SIG-M5 treated with dmso at 0.1 percent for 504 hours (cell line): ENCODE measurements around the gene POMT1.
A peak's percentile ranks its signal among the peaks of the same experiment; 100 is the strongest.
"Not testable (repeated sequence)": the region's sequence is repeated elsewhere in the genome, so short reads cannot be mapped to it uniquely, and the experiment has no call there.

ENCODE experiments used
- DNase-seq: peaks from one replicate; lab custom pipeline; 2025; ENCODE audit not compliant: unreplicated experiment; lab: John Stamatoyannopoulos, UW

POMT1 gene

GRCh38 chr9:131523451-131524435 is 21.0 kb downstream of the POMT1 start:
- no peak for DNase-seq

GRCh38 chr9:131524665-131525315 is 22.1 kb downstream of the POMT1 start:
- no peak for DNase-seq

- DNase-seq: no peak
Observed at GRCh38 chr9:131525643-131526565, 23.2 kb downstream of the POMT1 start.

GRCh38 chr9:131528186-131528585 is 25.5 kb downstream of the POMT1 start:
- no peak for DNase-seq

- DNase-seq: no peak
Observed at GRCh38 chr9:131528886-131529505, 26.3 kb downstream of the POMT1 start.

- no peak for DNase-seq
Observed at GRCh38 chr9:131529597-131530545, 27.2 kb downstream of the POMT1 start.

- peak; percentile 28 for DNase-seq
Observed at GRCh38 chr9:131530546-131530919, 27.8 kb downstream of the POMT1 start.

GRCh38 chr9:131530920-131531832 is 28.5 kb downstream of the POMT1 start, which contains the start of gene UCK1:
Gene UCK1, minus strand, starts transcription at chr9:131531263. Its CDS starts 89 bp downstream, at chr9:131531174.
- peak; percentile 59 for DNase-seq

GRCh38 chr9:131534721-131535237 is 32.1 kb downstream of the POMT1 start:
- DNase-seq: no peak

GRCh38 chr9:131537946-131538345 is 35.2 kb downstream of the POMT1 start:
- DNase-seq: no peak

- DNase-seq: no peak
Observed at GRCh38 chr9:131539223-131539923, 36.7 kb downstream of the POMT1 start.

- no peak for DNase-seq
Observed at GRCh38 chr9:131543141-131543540, 40.4 kb downstream of the POMT1 start.

- DNase-seq: peak; percentile 15
Observed at GRCh38 chr9:131545003-131545785, 42.5 kb downstream of the POMT1 start, which contains the start of gene PRRT1B. Gene PRRT1B, plus strand, starts transcription at chr9:131545523. Its CDS starts 93 bp downstream, at chr9:131545616.

- no peak for DNase-seq
Observed at GRCh38 chr9:131545786-131546335, 43.1 kb downstream of the POMT1 start.

GRCh38 chr9:131546336-131547084 is 43.8 kb downstream of the POMT1 start:
- peak; percentile 15 for DNase-seq

GRCh38 chr9:131549186-131549585 is 46.5 kb downstream of the POMT1 start:
- not testable (repeated sequence) for DNase-seq
